ENCODE data around the gene TFDP1. TPM values are rescaled to one million over a fixed set of nuclear protein-coding genes. Genes with fewer than 3 reads are reported as not detected.

The TFDP1 gene
- total RNA-seq, 1 experiment from 2014 or later, result 177 TPM

DNA sequence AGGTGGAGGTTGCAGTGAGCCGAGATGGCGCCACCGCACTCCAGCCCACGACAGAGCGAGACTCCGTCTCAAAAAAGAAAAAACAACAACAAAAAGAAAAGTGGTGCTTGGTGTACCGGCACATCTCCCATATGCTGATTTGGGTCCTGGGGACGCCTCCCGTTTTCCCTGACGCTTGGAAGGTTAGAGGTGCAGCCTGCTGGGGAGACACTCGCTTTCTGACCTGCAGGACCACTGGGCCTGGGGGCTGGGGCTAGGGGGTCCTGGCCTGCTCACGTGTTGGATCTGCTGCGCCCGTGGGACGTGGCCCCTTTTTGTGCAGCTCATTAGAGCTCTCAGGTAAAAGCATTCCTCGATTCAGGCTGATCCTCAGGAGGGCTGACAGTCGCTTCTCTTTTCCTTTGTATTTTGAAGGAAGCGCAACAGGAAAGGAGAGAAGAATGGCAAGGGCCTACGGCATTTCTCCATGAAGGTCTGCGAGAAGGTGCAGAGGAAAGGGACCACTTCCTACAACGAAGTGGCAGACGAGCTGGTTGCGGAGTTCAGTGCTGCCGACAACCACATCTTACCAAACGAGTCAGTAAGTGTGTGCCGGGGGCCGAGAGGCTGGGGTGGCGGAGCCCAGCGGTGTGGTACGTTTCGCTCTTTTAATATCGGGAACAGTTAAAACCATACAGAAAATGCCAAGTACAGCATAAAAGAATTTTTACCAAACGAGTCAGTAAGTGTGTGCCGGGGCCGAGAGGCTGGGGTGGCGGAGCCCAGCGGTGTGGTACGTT, 48.3 kb downstream of the TFDP1 start:
- DNase-seq (ENCODE audit: low spot score), result no peak

DNA sequence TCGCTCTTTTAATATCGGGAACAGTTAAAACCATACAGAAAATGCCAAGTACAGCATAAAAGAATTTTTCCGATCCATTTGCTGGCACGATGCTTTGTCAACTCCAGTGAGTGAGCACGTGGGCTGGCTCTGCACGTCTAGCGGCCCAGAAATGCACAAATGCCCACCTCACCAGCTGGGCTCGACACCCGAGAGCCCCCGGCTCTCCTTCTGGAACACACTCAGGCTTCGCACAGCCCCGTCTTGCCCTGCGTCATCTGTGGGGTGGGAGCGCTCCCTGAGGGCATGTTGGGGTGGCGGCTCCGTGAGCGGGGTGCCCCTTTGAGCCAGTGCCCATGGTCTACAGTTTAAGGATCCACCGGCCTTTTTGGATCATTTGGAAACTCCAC, 48.9 kb downstream of the TFDP1 start:
- DNase-seq (ENCODE audit: low spot score), result no peak

DNA sequence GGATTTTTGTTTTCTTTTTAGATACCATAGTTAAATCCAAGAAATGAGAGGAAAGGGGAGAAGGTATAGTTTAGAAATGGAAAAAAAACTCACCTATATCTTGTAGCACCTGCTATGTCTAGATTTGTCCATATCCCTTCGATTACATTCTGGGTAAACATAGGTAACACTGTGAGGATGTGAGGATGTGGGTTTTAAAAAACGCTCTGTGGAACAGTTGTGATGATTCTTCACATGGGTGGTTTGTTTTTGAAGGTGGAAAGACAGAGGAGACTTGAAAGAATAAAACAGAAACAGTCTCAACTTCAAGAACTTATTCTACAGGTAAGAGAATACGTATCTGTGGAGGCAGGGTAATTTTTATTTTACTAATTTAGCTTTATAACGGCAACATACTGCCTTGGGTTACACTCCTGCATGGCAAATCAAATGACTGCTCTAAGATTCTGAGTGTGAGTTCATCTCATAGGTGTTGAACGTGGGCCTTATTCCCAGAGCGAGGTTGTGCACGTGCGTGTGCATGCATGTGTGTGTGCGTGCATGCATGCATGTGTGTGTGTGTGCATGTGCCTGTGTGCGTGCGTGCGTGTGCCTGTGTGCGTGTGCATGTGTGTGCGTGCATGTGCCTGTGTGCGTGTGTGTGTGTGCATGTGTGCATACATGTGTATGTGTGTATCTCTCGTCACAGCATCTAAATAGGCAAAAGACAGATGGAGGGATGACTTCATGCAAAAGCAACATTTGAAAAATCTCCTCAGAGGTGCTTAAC, 49.9 kb downstream of the TFDP1 start:
- no peak for DNase-seq (ENCODE audit: low spot score)

DNA sequence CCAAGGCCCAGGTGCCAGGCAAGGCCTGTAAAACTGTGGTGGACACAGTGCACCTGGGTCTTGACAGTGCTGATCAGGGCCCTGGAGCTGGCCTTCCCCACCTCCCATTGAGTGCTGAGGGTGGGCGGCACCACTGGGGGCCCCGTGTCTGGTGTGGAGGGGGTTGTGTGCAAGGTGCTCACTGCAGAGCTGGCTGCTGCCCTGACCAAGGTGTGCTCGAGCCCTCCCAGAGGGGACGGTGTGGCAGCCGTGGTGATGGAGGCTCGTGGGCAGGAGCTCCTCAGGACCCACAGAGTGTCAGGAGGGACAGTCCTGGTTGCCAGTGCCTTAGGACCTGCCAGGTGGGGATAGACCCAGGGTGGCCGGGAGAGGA, 50.5 kb downstream of the TFDP1 start:
- no peak for DNase-seq (ENCODE audit: low spot score)

DNA sequence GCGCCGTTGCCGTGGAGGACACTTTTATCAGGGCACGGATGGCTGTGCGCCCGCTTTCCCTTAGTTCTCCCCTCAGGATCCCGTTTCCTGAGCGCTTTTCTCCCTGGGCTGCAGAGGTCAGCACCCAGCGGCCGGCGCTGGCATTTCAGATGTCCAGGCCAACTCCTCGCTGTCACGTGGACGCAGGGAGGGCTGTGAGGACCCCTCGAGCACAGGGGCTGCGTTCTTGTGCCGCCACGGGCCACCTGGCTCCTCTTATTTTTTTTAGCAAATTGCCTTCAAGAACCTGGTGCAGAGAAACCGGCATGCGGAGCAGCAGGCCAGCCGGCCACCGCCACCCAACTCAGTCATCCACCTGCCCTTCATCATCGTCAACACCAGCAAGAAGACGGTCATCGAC, 51.2 kb downstream of the TFDP1 start:
- no peak for DNase-seq (ENCODE audit: low spot score)

DNA sequence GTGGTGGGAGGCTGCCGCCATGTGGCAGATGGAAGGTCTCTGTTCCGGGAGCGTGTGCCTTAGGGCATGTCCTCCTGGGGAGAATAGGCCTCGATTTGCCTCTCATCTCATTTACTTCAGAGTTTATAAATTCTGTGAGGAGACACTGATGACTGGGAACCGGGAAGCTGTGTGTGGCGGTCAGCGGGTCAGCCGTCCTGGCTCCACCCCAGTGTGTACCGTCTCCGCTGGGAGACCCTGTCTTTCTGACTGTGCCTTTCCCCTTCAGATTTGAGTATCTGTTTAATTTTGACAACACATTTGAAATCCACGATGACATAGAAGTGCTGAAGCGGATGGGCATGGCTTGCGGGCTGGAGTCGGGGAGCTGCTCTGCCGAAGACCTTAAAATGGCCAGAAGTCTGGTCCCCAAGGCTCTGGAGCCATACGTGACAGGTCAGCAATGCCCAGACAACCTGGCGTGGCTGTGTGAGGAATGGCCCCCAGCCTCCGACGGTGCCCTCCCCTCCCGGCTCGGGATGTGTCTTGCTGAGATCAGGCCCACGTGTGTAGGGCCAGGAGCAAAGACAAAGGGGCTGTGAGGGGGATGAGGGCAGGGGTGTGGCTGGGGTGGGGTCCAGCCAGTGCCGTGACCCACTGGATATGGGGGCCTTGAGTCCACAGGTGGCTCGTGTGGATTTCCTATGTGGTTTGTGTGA, 51.9 kb downstream of the TFDP1 start:
- DNase-seq (ENCODE audit: low spot score), result no peak

DNA sequence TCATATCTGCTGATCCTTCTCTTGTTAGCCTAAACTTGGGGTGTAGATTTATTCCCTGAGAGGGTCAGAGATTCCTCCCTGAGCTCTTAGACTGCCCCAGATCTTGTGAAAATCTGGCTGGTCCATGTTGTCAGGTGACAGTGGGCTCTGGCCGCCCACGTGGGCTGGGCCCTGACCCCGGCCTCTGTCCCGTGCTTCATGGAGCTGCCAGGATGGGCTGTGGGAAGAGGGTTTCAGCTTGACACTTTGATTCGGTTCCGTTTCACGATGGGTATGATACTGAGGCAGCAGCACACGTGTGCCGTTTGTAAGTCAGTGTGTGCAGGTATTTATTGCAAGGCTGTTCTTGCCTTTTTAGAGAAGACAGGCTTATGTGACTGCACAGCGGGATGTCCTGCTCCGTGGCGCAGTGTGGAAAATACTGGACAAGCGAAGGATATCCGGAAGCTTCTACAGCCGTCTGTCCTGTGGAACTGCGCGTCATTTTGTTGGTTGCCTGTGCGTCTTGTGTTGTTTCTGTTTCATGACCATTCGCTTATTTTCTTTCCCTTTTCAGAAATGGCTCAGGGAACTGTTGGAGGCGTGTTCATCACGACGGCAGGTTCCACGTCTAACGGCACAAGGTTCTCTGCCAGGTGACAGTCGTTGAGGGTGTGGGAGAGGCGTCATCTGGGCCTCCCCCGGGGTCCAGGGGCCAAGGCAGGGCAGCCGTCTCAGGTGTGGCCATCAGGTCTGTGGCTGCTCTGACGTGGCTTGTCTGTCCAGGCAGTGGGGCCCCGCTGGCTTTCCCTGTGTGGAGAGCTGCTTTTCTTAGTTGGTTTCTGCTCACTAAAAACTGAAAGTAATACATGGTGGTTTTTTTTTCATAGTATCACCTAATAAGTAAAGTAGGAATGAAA, 53.0 kb downstream of the TFDP1 start:
- DNase-seq (ENCODE audit: low spot score), result no peak

DNA sequence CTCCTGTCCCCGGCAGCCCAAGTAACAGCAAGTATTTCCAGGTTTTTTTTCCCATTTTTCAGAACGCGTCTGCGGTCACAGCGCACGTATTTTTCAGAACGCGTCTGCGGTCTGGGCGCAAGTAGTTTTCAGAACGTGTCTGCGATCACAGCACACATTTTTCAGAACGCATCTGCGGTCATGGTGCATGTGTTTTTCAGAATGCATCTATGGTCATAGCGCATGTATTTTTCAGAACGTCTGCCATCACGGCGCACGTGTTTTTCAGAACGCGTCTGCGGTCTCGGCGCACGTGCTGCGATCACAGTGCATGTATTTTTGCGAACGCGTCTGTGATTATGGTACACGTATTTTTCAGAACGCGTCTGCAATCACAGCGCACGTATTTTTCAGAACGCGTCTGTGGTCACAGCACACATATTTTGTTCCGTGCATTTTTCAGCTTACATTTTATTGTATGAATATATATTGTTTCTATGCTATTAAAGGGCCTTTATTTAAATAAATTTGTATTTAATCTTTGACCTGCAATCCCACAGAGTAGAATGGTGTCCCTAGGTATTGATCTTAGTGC, 53.7 kb downstream of the TFDP1 start:
- no peak for DNase-seq (ENCODE audit: low spot score)

DNA sequence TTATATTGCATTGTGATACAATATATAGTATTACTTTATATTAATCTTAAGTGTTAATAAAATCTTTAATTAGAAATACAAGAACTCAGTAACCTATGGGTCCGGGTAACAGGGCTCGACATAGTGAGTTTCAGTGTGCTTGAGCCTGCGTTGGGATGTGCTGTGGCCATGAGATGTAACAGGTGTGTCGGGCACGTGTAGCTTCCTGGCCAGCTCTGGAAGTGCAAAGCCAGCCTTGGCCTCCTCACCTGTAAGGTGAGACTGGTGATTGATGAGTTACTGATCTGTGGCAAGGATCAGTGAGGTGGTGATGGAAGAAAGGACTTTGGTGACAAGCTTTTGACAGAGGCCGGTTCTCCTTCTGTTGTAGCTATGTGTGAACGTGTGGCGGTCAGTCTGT, 54.3 kb downstream of the TFDP1 start:
- no peak for DNase-seq (ENCODE audit: low spot score)

DNA sequence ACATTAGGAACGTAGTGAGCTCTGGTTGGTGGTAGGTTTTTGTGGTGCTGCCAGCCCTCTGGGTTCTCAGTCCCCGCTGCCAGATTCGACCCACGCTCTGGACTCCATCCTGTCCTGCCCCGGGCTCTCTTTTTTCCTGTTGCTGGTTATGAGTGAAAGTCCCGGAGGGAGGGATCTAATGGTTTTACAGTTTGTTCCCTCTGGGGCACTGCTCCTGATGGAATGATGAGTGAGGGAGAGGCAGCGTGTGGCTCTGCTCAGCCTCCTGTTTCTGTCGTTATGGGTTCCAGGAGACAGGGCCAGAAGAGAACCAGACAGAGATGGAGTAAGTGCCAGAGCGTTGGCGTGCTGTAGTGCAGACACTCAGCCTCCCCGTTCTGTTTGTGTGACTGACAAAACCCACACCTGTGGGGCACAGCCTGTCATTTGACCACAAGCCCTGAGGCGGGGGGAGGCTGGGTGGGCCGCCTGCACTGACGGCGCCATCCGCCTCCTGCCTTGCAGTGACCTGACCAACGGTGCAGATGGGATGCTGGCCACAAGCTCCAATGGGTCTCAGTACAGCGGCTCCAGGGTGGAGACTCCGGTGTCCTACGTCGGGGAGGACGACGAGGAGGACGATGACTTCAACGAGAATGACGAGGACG, 55.2 kb downstream of the TFDP1 start:
- DNase-seq (ENCODE audit: low spot score), result no peak

DNA sequence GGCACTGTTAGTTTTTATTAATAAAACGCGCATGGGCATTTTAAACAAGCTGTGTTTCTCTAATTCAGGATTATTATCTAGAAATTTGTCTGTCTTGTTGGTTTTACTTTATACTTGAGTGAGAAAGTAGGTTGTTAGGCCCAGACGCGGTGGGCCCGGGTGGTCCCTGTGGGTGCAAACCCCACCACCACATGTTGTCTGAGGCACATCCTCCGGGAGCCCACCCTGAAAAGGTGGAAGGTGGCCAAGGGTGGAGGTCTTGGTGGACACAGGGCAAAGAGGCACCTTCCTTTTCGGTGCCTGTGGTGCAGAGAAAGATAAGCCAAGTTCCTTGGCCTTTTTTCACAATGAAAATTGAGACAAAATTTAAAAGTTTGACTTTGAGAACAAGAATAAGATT, 56.9 kb downstream of the TFDP1 start:
- no peak for DNase-seq (ENCODE audit: low spot score)

DNA sequence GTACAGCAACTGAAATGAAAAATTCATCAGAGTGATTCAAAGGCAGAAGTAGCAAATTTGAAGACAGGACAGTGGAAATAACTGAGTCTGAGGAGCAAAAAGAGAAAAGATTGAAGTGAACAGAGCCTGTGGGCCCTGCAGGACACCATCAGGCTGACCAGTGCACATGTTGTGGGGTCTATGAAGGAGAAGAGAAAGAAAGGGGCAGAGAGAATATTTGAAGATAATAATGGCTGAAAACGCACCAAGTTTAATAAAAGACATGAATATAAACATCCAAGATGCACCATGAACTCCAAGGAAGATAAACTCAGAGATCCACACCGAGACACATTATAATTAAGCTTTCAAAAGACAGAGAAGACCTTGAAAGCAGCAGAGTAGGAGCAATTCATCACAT, 58.0 kb downstream of the TFDP1 start:
- no peak for DNase-seq (ENCODE audit: low spot score)

DNA sequence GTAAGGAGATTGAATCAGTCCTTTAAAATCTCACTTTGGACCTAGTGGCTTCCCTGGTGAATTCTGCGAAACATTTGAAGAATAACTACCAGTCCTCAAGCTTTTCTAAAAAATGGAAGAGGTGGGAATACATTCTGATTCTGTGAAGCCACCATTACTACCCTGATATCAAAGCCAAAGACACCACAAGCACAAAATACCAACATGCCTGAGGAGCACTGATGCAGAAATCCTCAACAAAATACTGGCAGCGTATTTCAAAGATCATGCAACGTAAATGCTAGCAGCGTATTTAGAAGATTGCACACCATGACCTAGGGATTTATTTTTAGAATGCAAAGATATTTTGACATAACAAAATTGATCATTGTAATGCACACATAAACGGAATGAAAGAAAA, 59.0 kb downstream of the TFDP1 start:
- DNase-seq (ENCODE audit: low spot score), result no peak

DNA sequence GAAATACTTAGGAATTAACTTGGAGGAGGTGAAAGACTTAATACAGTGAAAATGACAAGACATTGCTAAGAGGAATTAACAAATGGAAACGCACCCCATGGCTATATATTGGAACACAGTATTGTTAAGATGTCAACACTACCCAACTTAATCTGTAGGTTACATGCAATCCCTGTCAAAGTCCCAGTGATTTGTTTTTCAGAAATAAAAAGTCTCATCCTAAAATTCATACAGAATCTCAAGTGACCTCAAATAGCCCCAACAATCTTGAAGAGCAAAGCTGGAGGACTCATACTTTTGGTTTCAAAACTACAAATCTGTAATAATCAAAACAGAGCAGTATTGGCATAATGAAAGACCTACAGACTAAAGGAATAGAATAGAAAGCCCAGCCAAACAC, 60.2 kb downstream of the TFDP1 start:
- no peak for DNase-seq (ENCODE audit: low spot score)

DNA sequence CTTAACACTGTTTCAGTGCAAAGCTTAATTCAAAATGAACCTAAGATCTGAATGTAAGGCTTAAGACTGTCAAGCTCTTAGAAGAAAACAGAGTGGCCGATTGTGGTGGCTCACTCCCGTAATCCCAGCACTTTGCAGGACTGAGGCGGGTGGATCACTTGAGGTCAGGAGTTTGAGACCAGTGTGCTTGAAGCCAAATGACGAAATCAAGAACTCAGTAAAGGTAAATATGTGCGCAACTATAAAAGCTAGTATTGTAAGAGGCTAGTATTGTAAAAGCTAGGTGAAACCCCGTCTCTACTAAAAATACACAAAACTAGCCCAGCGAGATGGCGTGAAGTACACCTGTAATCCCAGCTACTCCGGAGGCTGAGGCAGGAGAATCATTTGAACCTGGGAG, 60.8 kb downstream of the TFDP1 start:
- no peak for DNase-seq (ENCODE audit: low spot score)

DNA sequence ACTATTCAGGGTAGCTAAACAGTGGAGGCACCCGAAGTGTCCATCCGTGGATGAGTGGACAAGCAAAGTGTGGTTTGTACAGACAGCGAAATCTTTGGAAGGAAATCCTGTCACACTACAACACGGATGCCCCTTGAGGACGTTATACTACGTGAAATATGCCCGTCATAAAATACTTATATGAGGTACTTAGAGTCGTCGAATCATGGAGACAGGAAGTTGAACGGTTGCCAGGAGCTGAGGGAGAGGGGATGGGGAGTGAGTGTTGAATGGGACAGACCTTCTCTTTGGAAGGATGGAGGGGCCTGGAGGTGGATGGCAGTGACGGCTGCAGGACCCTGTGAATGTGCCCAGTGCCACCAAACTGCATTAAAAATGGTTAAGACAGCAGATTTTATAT, 61.8 kb downstream of the TFDP1 start:
- DNase-seq (ENCODE audit: low spot score), result peak; percentile 24

DNA sequence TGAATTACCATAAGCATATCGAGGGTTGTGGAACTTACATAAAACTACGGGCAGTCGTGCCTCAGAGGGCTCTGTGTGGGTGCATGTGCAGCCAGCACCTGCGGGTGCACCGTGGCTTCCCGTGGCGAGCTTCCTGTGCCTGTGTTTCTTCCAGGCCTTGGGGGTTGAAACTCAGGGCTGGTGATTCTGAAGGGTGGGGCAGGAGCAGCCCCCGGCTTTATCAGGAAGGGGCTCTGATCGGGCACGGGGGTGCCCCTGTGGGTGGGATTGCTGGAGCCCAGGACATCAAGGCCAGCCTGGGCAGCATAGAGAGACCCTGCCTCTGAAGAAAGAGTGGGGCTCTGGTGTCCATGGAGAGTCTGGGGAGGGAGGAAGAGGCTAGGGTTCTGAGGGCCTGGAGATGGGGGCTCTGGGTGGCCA, 62.4 kb downstream of the TFDP1 start:
- DNase-seq (ENCODE audit: low spot score), result no peak

DNA sequence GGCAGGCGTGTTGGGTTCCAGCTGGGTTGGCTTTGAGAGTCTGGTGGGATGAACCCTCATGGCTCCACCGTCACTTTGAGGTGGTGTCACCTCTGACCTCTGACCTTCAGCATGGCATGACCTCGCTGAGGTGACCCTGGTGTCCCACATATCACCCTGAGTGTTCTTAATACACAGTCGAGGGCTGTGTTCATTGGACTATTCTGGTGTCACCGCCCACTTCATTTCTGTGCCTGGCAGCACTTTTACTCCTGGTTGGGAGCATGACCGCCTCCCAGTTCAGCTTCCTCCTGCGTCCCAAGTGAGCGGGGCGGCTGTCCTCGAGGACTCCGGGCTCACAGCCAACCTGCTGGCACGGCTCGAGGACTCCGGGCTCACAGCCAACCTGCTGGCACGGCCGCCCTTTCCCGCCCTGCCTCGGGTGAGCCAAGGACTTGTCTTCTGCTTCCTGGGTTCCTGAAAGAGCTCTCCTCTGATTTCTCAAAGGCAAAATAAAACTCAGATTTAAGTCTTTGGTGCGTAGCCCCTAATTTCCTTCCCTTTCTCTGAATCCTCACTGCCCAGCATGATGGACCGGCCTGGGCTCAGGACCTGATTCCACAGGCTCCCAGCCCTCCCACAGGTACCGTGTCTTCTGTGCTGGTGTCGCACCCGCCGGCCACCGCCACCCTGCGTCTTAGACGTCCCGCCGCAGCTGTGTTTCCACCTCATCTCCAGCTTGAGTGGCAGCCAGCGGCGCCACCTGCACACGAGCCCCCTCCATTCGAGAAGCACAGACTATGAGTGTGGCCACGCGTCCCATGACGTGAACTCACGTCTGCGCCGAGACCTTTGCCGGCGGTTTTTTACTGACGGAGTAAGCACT, 63.0 kb downstream of the TFDP1 start:
- DNase-seq (ENCODE audit: low spot score), result peak; percentile 96

DNA sequence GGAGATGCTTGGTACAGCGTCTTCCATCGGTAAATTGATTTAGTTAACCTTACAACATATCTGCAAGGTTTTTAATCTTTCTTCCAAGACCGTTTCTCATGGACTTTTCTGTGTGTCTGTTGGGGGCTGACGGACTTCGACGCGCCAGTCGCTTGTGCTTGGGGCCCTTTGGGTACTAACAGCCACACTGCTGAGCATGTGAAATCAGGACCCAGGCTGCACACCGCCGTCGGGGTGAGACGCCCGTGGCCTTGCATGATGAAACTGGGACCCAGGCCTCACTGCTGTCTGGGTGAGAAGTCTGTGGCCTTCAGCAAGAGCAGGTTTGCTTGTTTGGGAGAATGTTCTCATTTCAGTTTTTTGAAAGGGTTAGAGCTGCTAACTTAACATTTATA, 63.7 kb downstream of the TFDP1 start:
- no peak for DNase-seq (ENCODE audit: low spot score)

DNA sequence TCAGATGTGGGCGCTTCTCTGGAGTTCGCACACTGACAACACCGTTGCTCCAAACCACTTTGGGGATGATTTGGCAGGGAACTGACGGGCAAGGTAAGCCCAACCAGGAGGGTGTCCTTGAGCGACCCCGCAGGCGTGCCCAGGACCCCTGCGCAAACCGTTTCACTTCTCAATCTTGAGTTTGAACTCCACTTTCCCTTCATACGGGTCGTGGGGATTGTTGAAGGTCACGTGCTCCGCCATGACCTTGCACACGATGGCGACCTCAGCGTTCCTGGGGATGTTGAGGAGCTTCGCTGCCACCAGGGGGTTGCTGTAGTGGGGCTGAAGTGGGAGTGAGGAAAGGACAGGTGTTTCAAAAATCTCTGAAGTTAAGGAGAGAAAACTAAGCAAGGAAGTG, 64.7 kb downstream of the TFDP1 start:
- DNase-seq (ENCODE audit: low spot score), result no peak

All from HT-29 (cell line).